ENCODE results near the gene METTL26.
A peak's percentile ranks its signal among the peaks of the same experiment; 100 is the strongest.

METTL26 gene

GRCh38 chr16:588889-589657 is 47.0 kb downstream of the METTL26 start:
- Histone ChIP-seq H3K27ac (ENCODE audit: low read length) (peak overlapping the region; percentile 85), H3K36me3 (ENCODE audit: control insufficient read depth in 1 of 2, insufficient read depth in 2 of 2, low read length in 2 of 2) (no peaks in the 10 kb centered on the region), H3K4me1 (ENCODE audit: control insufficient read depth in 1 of 2, insufficient read depth in 2 of 2, low read length in 2 of 2) (peaks cover 18 to 39% of the 10 kb centered on the region in 2 donors), H3K4me3 (ENCODE audit: low read depth in 1 of 2, low read length in 2 of 2) (peak overlapping the region; percentile 59 to 92), H3K9me3 (ENCODE audit: control insufficient read depth in 1 of 2, low read length in 2 of 2) (no peaks in the 10 kb centered on the region), H3K27me3 (ENCODE audit: low read depth, low read length) (peaks cover 5% of the 10 kb centered on the region)

DNA sequence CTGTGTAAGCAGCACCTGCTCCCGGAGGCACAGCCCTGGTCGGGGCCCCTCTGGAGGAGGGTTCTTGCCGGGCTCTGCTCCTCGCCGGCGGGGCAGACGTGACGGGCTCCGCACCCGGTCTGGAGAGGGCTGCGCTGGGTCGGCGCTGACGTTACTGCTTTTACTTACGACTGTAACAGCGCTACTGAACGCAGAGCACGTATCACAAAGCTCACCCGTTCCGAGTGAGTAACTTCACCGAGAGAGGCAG is 47.5 kb downstream of the METTL26 start:
- Histone ChIP-seq H3K4me1 (ENCODE audit: control insufficient read depth in 1 of 2, insufficient read depth in 2 of 2, low read length in 2 of 2) (peaks cover 18 to 39% of the 10 kb centered on the region in 2 donors), H3K4me3 (ENCODE audit: low read depth in 1 of 2, low read length in 2 of 2) (peak overlapping the region; percentile 59 to 92), H3K27ac (ENCODE audit: low read length) (peak overlapping the region; percentile 85), H3K36me3 (ENCODE audit: control insufficient read depth in 1 of 2, insufficient read depth in 2 of 2, low read length in 2 of 2) (no peaks in the 10 kb centered on the region), H3K9me3 (ENCODE audit: control insufficient read depth in 1 of 2, low read length in 2 of 2) (no peaks in the 10 kb centered on the region), H3K27me3 (ENCODE audit: low read depth, low read length) (peaks cover 5% of the 10 kb centered on the region)

DNA sequence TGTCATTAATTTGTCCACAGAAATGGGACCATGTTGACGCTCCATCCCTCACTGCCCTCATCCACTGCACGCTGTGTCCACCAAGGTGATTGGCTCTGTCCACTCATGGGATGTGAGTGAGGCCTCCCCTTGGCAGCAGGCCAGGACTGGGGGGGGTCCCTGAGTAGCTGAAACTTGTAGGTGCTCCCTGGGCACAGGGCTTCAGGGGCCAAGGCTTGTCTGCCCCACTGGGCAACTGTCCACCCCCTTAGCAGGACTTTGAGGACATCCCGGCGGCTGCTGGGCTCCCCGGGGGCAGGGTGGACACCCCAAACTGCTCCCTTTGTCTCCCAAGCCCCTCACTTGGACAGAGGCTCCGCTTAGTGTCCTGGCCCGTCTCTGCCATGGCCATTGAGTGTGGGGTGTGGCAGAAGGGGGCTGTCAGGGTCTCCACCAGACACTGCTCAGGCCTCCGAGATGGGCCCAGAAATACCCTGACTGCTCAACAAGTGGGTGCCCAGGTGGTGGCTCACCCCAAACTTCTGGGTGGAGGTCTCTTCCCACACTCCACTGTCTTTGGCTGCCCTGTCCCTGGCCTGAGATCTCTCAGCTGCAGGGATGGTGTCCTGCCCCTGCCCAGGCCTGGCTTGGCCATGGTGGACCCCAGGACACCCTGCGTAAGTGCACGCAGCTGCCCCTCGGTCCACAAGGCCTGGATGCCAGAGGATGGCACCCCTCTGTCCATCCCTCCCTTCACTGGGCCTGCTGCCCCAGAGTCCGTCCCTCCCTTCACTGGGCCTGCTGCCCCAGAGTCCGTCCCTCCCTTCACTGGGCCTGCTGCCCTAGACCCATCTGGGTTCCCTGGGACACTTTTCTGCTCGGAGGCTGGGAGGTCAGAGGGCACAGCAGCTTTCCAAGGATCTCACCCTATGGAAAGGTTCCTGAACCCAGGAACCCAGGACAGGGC is 49.2 kb downstream of the METTL26 start:
- Histone ChIP-seq H3K27me3 (ENCODE audit: low read depth, low read length) (peaks cover 5% of the 10 kb centered on the region), H3K4me1 (ENCODE audit: control insufficient read depth in 1 of 2, insufficient read depth in 2 of 2, low read length in 2 of 2) (peaks cover 10 to 35% of the 10 kb centered on the region in 2 donors), H3K9me3 (ENCODE audit: control insufficient read depth in 1 of 2, low read length in 2 of 2) (no peaks in the 10 kb centered on the region), H3K27ac (ENCODE audit: low read length) (no peak overlapping the region), H3K36me3 (ENCODE audit: control insufficient read depth in 1 of 2, insufficient read depth in 2 of 2, low read length in 2 of 2) (no peaks in the 10 kb centered on the region), H3K4me3 (ENCODE audit: low read depth in 1 of 2, low read length in 2 of 2) (no peak overlapping the region)

- H3K27ac ChIP-seq (ENCODE audit: low read length): no peak overlapping the region
- H3K36me3 ChIP-seq (ENCODE audit: control insufficient read depth in 1 of 2, insufficient read depth in 2 of 2, low read length in 2 of 2): no peaks in the 10 kb centered on the region
- H3K4me3 ChIP-seq (ENCODE audit: low read depth in 1 of 2, low read length in 2 of 2): no peak overlapping the region
- peaks cover 9 to 30% of the 10 kb centered on the region in 2 donors for H3K4me1 ChIP-seq (ENCODE audit: control insufficient read depth in 1 of 2, insufficient read depth in 2 of 2, low read length in 2 of 2)
- peaks cover 5% of the 10 kb centered on the region for H3K27me3 ChIP-seq (ENCODE audit: low read depth, low read length)
- no peaks in the 10 kb centered on the region for H3K9me3 ChIP-seq (ENCODE audit: control insufficient read depth in 1 of 2, low read length in 2 of 2)
Observed at GRCh38 chr16:586047-586644, 50.0 kb downstream of the METTL26 start.

DNA sequence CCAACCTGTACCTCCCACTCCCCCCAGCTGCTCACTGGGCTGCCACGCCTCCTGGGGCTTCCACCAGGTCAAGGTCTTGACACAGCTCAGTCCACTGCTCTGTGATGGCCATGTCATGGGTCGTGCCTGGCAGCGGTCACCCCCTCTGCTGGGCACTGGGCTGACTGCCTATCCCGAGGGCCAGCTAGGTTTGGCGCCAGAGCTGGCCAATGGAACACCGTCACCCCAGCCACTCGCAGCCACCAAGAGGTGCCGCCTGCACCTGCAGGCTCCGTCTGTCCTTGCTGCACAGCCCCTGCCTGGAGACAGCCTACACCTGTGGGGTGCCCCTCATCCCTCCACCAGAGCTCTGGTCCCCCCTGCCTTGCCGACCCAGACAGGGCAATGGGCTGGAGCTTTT is 50.8 kb downstream of the METTL26 start:
- peaks cover 3 to 22% of the 10 kb centered on the region in 2 donors for H3K4me1 ChIP-seq (ENCODE audit: control insufficient read depth in 1 of 2, insufficient read depth in 2 of 2, low read length in 2 of 2)
- H3K27me3 ChIP-seq (ENCODE audit: low read depth, low read length): peaks cover 5% of the 10 kb centered on the region
- no peak overlapping the region for H3K27ac ChIP-seq (ENCODE audit: low read length)
- H3K4me3 ChIP-seq (ENCODE audit: low read depth in 1 of 2, low read length in 2 of 2): no peak overlapping the region
- no peaks in the 10 kb centered on the region for H3K9me3 ChIP-seq (ENCODE audit: control insufficient read depth in 1 of 2, low read length in 2 of 2)
- H3K36me3 ChIP-seq (ENCODE audit: control insufficient read depth in 1 of 2, insufficient read depth in 2 of 2, low read length in 2 of 2): peaks cover 0 to 8% of the 10 kb centered on the region in 2 donors
